T follicular helper cell (primary cell): ENCODE data around the gene APLP1.
"Not testable (repeated sequence)": the region's sequence is repeated elsewhere in the genome, so short reads cannot be mapped to it uniquely, and the experiment has no call there.

Experiments
- DNase-seq: peaks from one replicate; pipeline ENCODE4 v3.0.0-alpha.2; 2020; ENCODE audit warnings: low read depth

APLP1 gene

GRCh38 chr19:35852029-35852780, 16.2 kb upstream of the APLP1 start, which contains the start of gene NPHS1:
Gene NPHS1, minus strand, starts transcription at chr19:35852504. Its CDS starts 667 bp downstream, at chr19:35851837.
- no peak for DNase-seq

GRCh38 chr19:35853038-35853756, 15.2 kb upstream of the APLP1 start:
- no peak for DNase-seq

GRCh38 chr19:35856546-35857149, 11.7 kb upstream of the APLP1 start, which contains the start of gene KIRREL2:
Gene KIRREL2, plus strand, starts transcription at chr19:35856911. Its CDS starts 209 bp downstream, at chr19:35857120.
- DNase-seq = no peak

DNA sequence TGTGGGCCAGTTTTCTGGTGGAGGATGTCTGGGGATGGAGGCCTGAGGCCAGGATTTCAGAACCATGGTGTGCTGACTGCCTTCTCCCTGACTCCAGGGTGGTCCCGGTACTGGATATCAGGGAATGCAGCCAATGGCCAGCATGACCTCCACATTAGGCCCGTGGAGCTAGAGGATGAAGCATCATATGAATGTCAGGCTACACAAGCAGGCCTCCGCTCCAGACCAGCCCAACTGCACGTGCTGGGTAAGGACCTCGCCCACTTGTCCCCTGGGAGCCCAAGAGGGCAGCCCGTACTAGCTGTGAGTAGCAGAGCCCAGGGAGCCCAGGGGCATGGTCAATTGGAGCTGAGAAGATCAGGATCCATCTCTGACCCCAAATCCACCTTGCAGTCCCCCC, 10.1 kb upstream of the APLP1 start:
- no peak for DNase-seq

GRCh38 chr19:35859414-35859813, 9.0 kb upstream of the APLP1 start:
- no peak for DNase-seq

DNA sequence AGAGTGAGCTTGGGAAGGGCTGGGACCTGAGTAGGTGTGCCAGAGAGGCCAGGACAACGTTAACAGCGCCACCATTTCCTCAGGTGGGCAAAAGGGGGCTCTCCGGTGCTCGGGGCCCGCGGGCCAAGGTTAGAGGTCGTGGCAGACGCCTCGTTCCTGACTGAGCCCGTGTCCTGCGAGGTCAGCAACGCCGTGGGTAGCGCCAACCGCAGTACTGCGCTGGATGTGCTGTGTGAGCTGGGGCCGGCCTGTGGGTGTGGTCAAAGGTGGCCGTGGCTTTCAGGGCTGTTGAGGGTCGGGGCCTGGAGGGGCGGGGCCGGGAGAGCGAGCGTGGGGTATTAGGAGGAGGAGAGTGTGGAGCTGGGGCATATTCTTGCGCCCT, 7.9 kb upstream of the APLP1 start:
- no peak for DNase-seq

DNA sequence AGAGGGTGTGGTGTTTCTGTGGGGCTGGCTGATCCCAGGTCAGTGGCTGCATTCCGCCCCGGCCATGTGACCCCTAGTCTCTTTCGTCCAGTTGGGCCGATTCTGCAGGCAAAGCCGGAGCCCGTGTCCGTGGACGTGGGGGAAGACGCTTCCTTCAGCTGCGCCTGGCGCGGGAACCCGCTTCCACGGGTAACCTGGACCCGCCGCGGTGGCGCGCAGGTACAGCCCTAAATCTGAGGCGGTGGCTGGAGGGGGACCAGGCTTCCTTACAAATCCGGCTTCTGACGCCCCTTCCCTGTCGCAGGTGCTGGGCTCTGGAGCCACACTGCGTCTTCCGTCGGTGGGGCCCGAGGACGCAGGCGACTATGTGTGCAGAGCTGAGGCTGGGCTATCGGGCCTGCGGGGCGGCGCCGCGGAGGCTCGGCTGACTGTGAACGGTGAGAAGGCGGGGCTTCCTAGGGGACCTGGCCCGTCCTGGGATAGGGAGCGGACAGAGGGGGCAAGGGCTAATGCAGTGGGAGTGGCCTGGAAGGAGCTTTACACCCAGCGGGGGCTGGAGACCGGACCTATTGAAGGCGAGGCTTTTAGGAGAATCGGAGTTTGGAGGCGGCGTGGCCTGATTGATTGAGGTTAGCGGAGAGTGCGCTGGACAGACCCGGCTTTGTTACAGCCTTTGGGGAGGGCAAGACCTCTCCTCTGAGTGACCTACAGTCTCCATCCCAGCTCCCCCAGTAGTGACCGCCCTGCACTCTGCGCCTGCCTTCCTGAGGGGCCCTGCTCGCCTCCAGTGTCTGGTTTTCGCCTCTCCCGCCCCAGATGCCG, 7.3 kb upstream of the APLP1 start:
- DNase-seq = no peak

- no peak for DNase-seq
Measured at GRCh38 chr19:35861640-35862160, 6.7 kb upstream of the APLP1 start.

- no peak for DNase-seq
Measured at GRCh38 chr19:35862528-35862927, 5.8 kb upstream of the APLP1 start.

- no peak for DNase-seq
Measured at GRCh38 chr19:35863018-35863417, 5.4 kb upstream of the APLP1 start.

- no peak for DNase-seq
Measured at GRCh38 chr19:35868823-35869326, 501 bp downstream of the APLP1 start.

DNA sequence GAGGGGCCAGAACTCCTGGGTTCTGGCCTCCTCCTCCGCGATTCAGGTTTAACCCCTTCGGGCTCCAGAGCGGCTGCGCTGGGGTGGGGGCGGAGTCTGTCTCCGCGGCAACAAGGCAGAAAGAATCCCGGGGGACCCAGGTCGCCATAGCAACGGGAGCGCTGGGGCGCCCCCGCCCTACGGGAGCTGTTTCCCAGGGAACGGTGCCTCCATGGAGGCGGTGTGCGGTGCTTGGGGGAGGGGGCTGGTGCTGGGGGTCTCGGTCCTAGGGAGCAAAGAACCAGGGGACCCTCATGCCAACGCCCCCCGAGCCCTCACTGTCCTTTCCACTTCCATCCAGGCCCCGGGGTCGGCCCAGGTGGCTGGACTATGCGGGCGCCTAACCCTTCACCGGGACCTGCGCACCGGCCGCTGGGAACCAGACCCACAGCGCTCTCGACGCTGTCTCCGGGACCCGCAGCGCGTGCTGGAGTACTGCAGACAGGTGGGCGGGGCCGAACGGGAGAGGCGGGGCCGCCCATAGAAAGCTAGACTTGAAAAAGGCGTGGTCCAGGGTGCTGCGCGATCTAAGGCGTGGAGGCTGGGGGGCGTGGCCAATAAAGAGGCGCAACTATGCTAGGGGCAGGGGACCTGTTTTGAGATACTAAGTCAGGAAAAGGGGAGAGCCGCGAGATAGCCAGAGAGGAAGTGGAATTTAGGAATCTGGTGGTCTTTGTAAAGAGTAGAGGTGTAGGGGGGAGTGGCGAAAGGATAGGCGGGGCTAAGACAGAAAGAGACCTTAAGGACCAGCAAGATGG, 1.2 kb downstream of the APLP1 start:
- DNase-seq = peak; percentile 72

DNA sequence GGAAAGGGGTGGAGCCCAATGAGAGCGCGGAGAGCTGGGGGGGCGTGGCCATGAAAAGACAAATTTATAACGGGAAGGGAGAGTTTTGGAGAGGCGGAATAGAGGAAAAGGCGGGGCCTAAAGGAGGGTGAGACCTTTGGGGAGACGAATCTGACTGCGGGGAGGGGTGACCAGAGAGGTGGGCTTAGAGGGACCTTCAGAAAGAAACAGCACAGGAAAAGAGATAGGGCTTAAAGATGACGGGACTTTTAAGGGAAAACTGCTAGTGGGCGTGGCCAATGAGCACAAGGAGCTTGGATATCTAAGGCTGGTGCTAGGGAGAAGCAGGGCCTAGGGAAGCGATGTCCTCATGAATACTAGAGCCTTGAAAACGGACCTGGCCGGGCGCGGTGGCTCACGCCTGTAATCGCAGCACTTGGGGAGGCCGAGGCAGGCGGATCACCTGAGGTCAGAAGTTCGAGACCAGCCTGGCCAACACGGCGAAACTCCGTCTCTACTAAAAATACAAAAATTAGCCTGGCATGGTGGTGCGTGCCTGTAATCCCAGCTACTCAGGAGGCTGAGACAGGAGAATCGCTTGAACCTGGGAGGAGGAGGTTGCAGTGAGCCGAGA, 1.9 kb downstream of the APLP1 start:
- DNase-seq = not testable (repeated sequence)

DNA sequence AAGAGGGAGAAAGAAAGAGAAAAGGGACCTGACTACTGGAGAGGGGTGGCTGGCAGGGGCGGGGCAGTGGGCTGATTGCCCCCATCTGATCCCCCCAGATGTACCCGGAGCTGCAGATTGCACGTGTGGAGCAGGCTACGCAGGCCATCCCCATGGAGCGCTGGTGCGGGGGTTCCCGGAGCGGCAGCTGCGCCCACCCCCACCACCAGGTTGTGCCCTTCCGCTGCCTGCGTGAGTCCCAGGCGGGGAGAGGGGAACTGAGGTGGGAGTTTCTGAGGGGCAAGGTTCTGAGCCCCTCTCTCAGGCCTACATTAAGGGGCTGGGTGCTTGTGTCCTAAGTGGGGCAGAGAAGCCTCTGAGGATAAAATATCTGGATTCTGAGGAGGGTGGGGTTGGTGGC, 2.4 kb downstream of the APLP1 start:
- no peak for DNase-seq

- DNase-seq = no peak
Measured at GRCh38 chr19:35871611-35872010, 3.2 kb downstream of the APLP1 start.

DNA sequence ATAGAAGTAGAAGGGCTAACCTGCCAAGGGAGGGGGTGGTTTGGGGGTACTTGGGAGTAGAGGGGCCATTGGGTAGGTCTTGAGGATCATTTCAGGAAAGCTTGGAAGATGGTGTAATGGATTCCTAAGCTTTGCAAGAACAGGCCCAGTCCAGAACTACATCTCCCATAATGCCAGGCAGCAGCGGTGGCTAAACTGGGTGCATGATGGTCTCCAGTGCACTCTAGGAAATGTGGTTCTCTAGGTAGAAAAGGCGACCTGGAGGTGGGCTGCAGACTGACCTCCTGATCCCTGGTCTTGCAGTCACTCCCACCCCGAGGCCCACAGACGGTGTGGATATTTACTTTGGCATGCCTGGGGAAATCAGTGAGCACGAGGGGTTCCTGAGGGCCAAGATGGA, 3.8 kb downstream of the APLP1 start:
- no peak for DNase-seq

DNA sequence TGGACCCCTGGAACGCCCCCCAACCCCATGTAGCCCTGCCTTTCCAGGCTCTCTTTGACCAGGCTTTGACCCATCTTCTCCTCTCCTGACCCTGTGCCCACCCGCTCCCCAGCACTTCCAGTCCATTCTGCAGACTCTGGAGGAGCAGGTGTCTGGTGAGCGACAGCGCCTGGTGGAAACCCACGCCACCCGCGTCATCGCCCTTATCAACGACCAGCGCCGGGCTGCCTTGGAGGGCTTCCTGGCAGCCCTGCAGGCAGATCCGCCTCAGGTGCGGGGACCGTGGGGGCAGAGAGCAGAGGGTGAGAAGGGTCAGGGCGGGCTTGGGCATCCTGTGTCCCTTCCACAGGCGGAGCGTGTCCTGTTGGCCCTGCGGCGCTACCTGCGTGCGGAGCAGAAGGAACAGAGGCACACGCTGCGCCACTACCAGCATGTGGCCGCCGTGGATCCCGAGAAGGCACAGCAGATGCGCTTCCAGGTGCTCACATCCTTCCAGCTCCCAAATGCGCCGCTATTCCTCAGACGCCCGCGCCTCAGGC, 6.1 kb downstream of the APLP1 start:
- DNase-seq = no peak

- DNase-seq = no peak
Measured at GRCh38 chr19:35879068-35879467, 10.7 kb downstream of the APLP1 start.

GRCh38 chr19:35879770-35880317, 11.5 kb downstream of the APLP1 start:
- peak; percentile 59 for DNase-seq
